BJ (cell line): ENCODE measurements around the gene PGM1. TPM values are rescaled to one million over a fixed set of nuclear protein-coding genes. Genes with fewer than 3 reads are reported as not detected.

Experiments used
- CTCF ChIA-PET: fragments of 350-600 bp; formaldehyde crosslinking; extraction: SDS; loops from one replicate; lab custom pipeline; 2021; ENCODE audit warnings: antibody characterized with exemption, inconsistent platforms; lab: Yijun Ruan, JAX
- POLR2A ChIA-PET: fragments of 300-600 bp; sonication (Branson Sonifier 250); formaldehyde crosslinking; extraction: SDS; loops from one replicate; lab custom pipeline; 2021; ENCODE audit warnings: antibody characterized with exemption; lab: Charles Lee
- DNase-seq: peaks from one replicate; pipeline ENCODE4 v3.0.0-alpha.2; 2011; ENCODE audit warnings: low read depth
- H3K27me3 ChIP-seq: 2 replicates; pipeline ENCODE4 v1.6.0; 2011; ENCODE audit warnings: low read length; ENCODE audit not compliant: control insufficient read depth, insufficient read depth
- H3K36me3 ChIP-seq: 2 replicates; pipeline ENCODE4 v1.5.1; 2011; ENCODE audit warnings: low read length; ENCODE audit not compliant: control insufficient read depth, insufficient read depth
- H3K4me3 ChIP-seq: 2 replicates; pipeline ENCODE4 v1.5.1; 2011; ENCODE audit warnings: low read depth, mild to moderate bottlenecking, control low read depth, low read length
- polyA plus RNA-seq: library from polyadenylated mRNA; depleted of rRNA; stranded (reverse); fragments of >200 nt; gene quantifications from 2 replicates; pipeline ENCODE4 v1.2.3, GENCODE V29; 2011
- TF ChIP-seq, protein P1 (sequence below): IDR thresholded peaks from 2 replicates; pipeline ENCODE4 v1.5.1; 2011; ENCODE audit warnings: low read depth, mild to moderate bottlenecking, control low read depth, inconsistent platforms, low read length, moderate library complexity; ENCODE audit not compliant: insufficient read depth

Gene PGM1
- polyA plus RNA-seq, 1 experiment = 29.6 TPM

DNA sequence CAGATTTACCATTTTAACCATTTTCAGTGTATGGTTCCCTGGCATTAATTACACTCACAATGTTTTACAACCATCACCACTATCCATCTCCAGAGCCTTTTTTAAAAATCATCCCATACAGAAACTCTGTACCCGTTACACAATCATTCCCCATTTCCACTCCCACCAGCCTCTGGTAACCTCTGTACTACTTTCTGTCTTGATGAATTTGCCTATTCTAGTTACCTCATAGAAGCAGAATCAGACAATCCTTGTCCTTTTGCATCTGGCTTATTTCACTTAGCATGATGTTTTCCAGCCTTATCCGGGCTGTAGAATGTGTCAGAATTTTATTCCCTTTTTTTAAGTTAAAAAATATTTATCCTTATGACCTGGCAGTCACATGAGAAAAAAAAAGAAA lies 33.0 kb downstream of the PGM1 start:
- ChIA-PET CTCF (interaction anchor here (1.3 kb wide), 1 partner anchor 48 kb away, joined by 4 read pairs; no protein-coding TSS in a partner anchor), POLR2A (no interaction called here)
- no peak for DNase-seq
- H3K4me3 ChIP-seq = no peak overlapping the region
- TF ChIP-seq, protein P1, sequence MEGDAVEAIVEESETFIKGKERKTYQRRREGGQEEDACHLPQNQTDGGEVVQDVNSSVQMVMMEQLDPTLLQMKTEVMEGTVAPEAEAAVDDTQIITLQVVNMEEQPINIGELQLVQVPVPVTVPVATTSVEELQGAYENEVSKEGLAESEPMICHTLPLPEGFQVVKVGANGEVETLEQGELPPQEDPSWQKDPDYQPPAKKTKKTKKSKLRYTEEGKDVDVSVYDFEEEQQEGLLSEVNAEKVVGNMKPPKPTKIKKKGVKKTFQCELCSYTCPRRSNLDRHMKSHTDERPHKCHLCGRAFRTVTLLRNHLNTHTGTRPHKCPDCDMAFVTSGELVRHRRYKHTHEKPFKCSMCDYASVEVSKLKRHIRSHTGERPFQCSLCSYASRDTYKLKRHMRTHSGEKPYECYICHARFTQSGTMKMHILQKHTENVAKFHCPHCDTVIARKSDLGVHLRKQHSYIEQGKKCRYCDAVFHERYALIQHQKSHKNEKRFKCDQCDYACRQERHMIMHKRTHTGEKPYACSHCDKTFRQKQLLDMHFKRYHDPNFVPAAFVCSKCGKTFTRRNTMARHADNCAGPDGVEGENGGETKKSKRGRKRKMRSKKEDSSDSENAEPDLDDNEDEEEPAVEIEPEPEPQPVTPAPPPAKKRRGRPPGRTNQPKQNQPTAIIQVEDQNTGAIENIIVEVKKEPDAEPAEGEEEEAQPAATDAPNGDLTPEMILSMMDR = no peak
- no peaks in the 10 kb centered on the region for H3K36me3 ChIP-seq
- no peaks in the 10 kb centered on the region for H3K27me3 ChIP-seq

DNA sequence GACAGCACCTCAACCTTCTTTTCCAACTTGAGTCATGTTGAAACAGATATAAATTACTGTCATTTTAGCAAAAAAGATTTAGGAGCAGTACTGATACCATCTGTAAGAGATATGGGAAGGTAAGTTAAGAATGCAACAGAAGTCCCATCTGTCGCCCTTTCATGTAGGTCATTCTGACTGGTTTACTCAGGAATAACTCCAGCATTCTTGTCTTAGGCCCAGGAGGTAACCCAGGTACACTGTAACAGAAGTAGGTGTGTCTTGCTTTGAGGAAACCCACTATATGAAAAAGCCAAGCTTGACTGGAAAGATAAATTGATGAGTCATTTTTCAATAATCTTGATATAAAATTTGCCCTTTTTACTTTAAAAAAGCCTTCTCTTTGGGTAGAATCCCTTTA lies 35.4 kb downstream of the PGM1 start:
- POLR2A ChIA-PET = no interaction called here

DNA sequence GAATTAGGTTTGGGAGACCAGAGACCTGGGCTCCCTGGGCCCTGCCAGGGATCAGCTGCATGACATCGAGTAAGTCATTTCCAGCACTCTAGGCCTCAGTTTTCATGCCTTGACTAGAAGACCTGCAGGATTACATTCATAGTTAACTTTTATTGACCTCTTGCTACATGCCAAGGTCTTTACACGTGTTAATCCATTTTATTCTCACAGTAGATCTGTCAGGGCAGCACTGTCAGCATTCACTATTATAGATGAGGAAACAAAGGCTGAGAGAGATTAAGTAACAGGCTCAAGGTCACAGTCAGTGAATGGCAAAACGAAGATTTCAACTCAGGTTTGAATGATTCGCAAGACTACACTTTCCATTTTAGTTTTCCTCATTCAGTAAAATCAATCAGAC lies 37.0 kb downstream of the PGM1 start:
- ChIA-PET CTCF (no interaction called here), POLR2A (no interaction called here)
- Histone ChIP-seq H3K36me3 (peaks cover 2% of the 10 kb centered on the region; the same call in 1 of the 2 replicates), H3K4me3 (no peak overlapping the region), H3K27me3 (no peaks in the 10 kb centered on the region)
- no peak for DNase-seq
- TF ChIP-seq, protein P1 = no peak

More for the DNA sequence above, 35.4 kb downstream of the PGM1 start:
- Histone ChIP-seq H3K4me3 (no peak overlapping the region), H3K36me3 (peaks cover 2% of the 10 kb centered on the region; the same call in 1 of the 2 replicates), H3K27me3 (no peaks in the 10 kb centered on the region)
- TF ChIP-seq, protein P1 = no peak
- DNase-seq = no peak
- CTCF ChIA-PET = interaction anchor here (1.4 kb wide), 1 partner anchor 12 kb away, joined by 3 read pairs; no protein-coding TSS in a partner anchor

DNA sequence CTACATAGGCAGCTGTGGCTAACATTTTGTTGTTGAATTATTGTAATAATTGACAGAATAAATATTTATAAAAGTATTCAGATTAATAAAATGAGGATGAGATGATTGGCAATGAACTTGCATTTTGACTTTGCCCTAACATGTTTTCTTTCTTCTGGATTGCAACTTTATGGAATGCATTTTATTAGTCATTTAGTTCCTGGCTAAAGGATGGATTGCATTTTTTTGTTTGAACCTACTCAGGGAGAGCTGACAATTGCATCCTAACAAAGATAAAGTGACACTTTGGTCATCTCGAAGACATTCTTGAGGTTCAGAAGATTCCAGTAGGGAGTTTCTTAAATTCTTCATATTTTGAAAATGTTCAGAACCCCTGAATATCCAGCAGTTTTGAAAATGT lies 37.5 kb downstream of the PGM1 start:
- CTCF ChIA-PET = no interaction called here
- no peak for DNase-seq
- no peak overlapping the region for H3K4me3 ChIP-seq
- H3K27me3 ChIP-seq = no peaks in the 10 kb centered on the region
- POLR2A ChIA-PET = no interaction called here
- H3K36me3 ChIP-seq = peaks cover 2% of the 10 kb centered on the region; the same call in 1 of the 2 replicates
- TF ChIP-seq, protein P1 = no peak

DNA sequence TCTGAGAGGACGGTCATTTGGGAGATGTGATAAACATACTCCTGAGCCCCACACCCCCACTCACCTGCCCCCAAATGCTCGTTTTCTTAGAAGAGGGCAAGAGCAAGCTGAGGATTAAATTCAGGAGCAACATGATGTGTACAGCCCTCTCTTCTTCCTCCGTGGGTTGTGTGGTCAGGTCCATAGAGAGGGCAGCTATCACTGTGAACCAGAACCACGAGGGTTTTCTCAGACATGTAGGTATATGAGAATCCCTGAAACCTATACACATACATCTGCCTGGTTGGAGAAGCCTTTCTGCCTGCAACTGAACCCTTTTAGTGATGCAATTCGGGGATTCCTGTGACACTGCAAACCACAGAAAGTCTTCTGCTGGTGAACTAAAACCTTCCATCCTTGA lies 38.9 kb downstream of the PGM1 start:
- no peaks in the 10 kb centered on the region for H3K27me3 ChIP-seq
- H3K4me3 ChIP-seq = no peak overlapping the region
- no peak for DNase-seq
- ChIA-PET CTCF (interaction anchor here (0.6 to 1.0 kb wide), 3 partner anchors 11 to 1045 kb away, joined by 3 read pairs; no protein-coding TSS in a partner anchor), POLR2A (no interaction called here)
- peaks cover 5% of the 10 kb centered on the region for H3K36me3 ChIP-seq
- TF ChIP-seq, protein P1 = no peak
